GM12878 (cell line): ENCODE results near the gene MICAL3. TPM values are rescaled to one million over a fixed set of nuclear protein-coding genes. Genes with fewer than 3 reads are reported as not detected.

Experiments
- ATAC-seq: fragments of 200-7000 bp; cut with Tn5 transposase; 3 replicates; pipeline ENCODE4 v1.9.1; 2020; ENCODE audit warnings: mild to moderate bottlenecking, moderate library complexity
- BruUV-seq: library from RNA; stranded (reverse); fragments of 400-500 nt; replicated peaks from 2 replicates; lab custom pipeline; 2021; lab: Mats Ljungman, UMichigan
- CTCF ChIA-PET: fragments of 300-600 bp; sonication (Branson Sonifier 250); formaldehyde crosslinking; extraction: SDS; loops from one replicate; lab custom pipeline; 2021; ENCODE audit warnings: inconsistent platforms; lab: Yijun Ruan, JAX
- POLR2A ChIA-PET: fragments of 350-600 bp; formaldehyde crosslinking; extraction: SDS; loops from one replicate; lab custom pipeline; 2021; ENCODE audit warnings: inconsistent platforms; lab: Charles Lee
- RAD21 ChIA-PET: fragments of 300-600 bp; sonication (Branson Sonifier 250); formaldehyde crosslinking; loops from one replicate; lab custom pipeline; 2023; ENCODE audit warnings: antibody characterized with exemption; ENCODE audit not compliant: unreplicated experiment; lab: Charles Lee
- SMC1A ChIA-PET: fragments of 300-600 bp; sonication (Branson Sonifier 250); formaldehyde crosslinking; loops from one replicate; lab custom pipeline; 2023; ENCODE audit not compliant: unreplicated experiment, uncharacterized antibody; lab: Charles Lee
- DNase-seq: peaks from one replicate; pipeline ENCODE4 v3.0.0-alpha.2; 2011; ENCODE audit warnings: low read depth, low spot score
- FAIRE-seq: peaks from 3 replicates; lab custom pipeline; 2011; peaks lifted over from hg19 to GRCh38; lab: Jason Lieb, UNC
- H2AFZ ChIP-seq: 2 replicates; pipeline ENCODE4 v1.6.0; 2011; ENCODE audit warnings: low read depth, low read length, control low read depth; ENCODE audit not compliant: control insufficient read depth
- H3K27ac ChIP-seq: 2 replicates; pipeline ENCODE4 v1.5.1; 2011; ENCODE audit warnings: control low read depth; ENCODE audit not compliant: control insufficient read depth, insufficient read depth
- H3K27me3 ChIP-seq, 2 experiments: replicated peaks in 1 of 2; 2 replicates each; pipeline versions ENCODE4 v1.6.0 to v1.6.1; 2011; ENCODE audit warnings: low read length in 1 of 2; ENCODE audit not compliant: control insufficient read depth in 2 of 2, insufficient read depth in 2 of 2
- H3K36me3 ChIP-seq, 2 experiments: 2 replicates each; pipeline ENCODE4 v1.5.1; 2011; ENCODE audit warnings: low read length in 1 of 2; ENCODE audit not compliant: control insufficient read depth in 2 of 2, insufficient read depth in 2 of 2
- H3K4me1 ChIP-seq: 2 replicates; pipeline ENCODE4 v1.6.1; 2011; ENCODE audit warnings: mild to moderate bottlenecking, low read length, moderate library complexity, mixed read lengths; ENCODE audit not compliant: control insufficient read depth, insufficient read depth
- H3K4me2 ChIP-seq: 2 replicates; pipeline ENCODE4 v1.6.0; 2011; ENCODE audit warnings: control low read depth; ENCODE audit not compliant: control insufficient read depth, insufficient read depth
- H3K4me3 ChIP-seq: fragments of 200-600 bp; sonication (generic); 2 replicates; pipeline ENCODE4 v1.5.1; 2016
- H3K79me2 ChIP-seq: 2 replicates; pipeline ENCODE4 v1.6.0; 2011; ENCODE audit warnings: low read length; ENCODE audit not compliant: control insufficient read depth, insufficient read depth
- H3K9ac ChIP-seq: 2 replicates; pipeline ENCODE4 v1.8.0; 2011; ENCODE audit warnings: low read length, control low read depth, mixed read lengths; ENCODE audit not compliant: control insufficient read depth, insufficient read depth
- H3K9me3 ChIP-seq: replicated peaks from 3 replicates; pipeline ENCODE4 v1.5.1; 2011; ENCODE audit warnings: mild to moderate bottlenecking, low read length; ENCODE audit not compliant: control insufficient read depth, insufficient read depth
- H4K20me1 ChIP-seq: 2 replicates; pipeline ENCODE4 v1.6.0; 2011; ENCODE audit not compliant: control insufficient read depth, insufficient read depth
- CREM ChIP-seq: IDR thresholded peaks from 2 replicates; pipeline ENCODE4 v1.6.1; 2014; ENCODE audit warnings: antibody characterized with exemption, low read depth
- EP300 ChIP-seq, 2 experiments: fragments of 150-350 bp in 1 of 2; IDR thresholded peaks; 2 replicates each; pipeline ENCODE4 v1.6.1; 2011 to 2012; ENCODE audit warnings: low read depth in 2 of 2, low read length in 2 of 2, borderline replicate concordance in 1 of 2, improper control_type of control experiment in 1 of 2, inconsistent platforms in 1 of 2; ENCODE audit not compliant: control insufficient read depth in 1 of 2
- EZH2 ChIP-seq: IDR thresholded peaks from 2 replicates; pipeline ENCODE4 v1.6.1; 2012; ENCODE audit warnings: low read depth, mild to moderate bottlenecking, control low read depth, inconsistent platforms, low read length, borderline replicate concordance; ENCODE audit not compliant: control insufficient read depth
- HDAC6 ChIP-seq: fragments of 200-600 bp; sonication (generic); IDR thresholded peaks from one replicate; pipeline ENCODE4 v1.8.0; 2017; ENCODE audit warnings: antibody characterized with exemption; ENCODE audit not compliant: unreplicated experiment
- IKZF1 ChIP-seq: fragments of 450-650 bp; conservative IDR thresholded peaks from 2 replicates; pipeline ENCODE4 v1.6.1; 2017; ENCODE audit warnings: antibody characterized with exemption, mild to moderate bottlenecking
- JUND ChIP-seq: IDR thresholded peaks from 2 replicates; pipeline ENCODE4 v1.6.1; 2012; ENCODE audit warnings: low read depth, mild to moderate bottlenecking, low read length, improper control_type of control experiment, moderate library complexity
- STAT1 ChIP-seq: fragments of 450-650 bp; conservative IDR thresholded peaks from 2 replicates; pipeline ENCODE4 v1.6.1; 2014; ENCODE audit warnings: antibody characterized with exemption, mild to moderate bottlenecking
- YBX1 ChIP-seq: fragments of 450-650 bp; IDR thresholded peaks from 2 replicates; pipeline ENCODE4 v1.6.1; 2016; ENCODE audit warnings: antibody characterized with exemption
- ZNF384 ChIP-seq: IDR thresholded peaks from 2 replicates; pipeline ENCODE4 v1.6.1; 2012; ENCODE audit warnings: low read depth, mild to moderate bottlenecking, low read length, improper control_type of control experiment, borderline replicate concordance
- WGBS: methylation state at CpG from one replicate; pipeline ENCODE4 v1.1.6; 2016; ENCODE audit warnings: low lambda C conversion rate; ENCODE audit not compliant: insufficient replicate concordance, insufficient coverage; ENCODE audit errors: missing lambda C conversion rate; 5-methylcytosine and 5-hydroxymethylcytosine counted together
- in situ Hi-C: fragments of 300-500 bp; cut with MboI; formaldehyde crosslinking; loops from 9 replicates; pipeline ENCODE4 v1.14.3; 2018; ENCODE audit warnings: mixed read lengths
- intact Hi-C: fragments of 100-400 bp; cut with micrococcal nuclease; formaldehyde crosslinking; loops from one replicate; pipeline ENCODE4 v1.14.2; 2022; ENCODE audit not compliant: unreplicated experiment
- polyA plus RNA-seq, 11 experiments: library from polyadenylated mRNA; depleted of rRNA in 4 of 11; unstranded in 6 of 11; stranded (reverse) in 5 of 11; fragments of >200 nt; fragmentation: Nextera tagmentation in 4 of 11; fragmentation: Illumina TruSeq in 1 of 11; extraction: Ambion mirVana in 4 of 11; extraction: Trizol in 1 of 11; gene quantifications; 1 replicate in 1 of 11; 2 replicates in 10 of 11; pipeline versions ENCODE4 v1.2.1 to v1.2.3, GENCODE V29; 2011 to 2016; ENCODE audit warnings: inconsistent platforms in 2 of 11, missing spikeins in 2 of 11, low read depth in 1 of 11
- total RNA-seq, 4 experiments: library from RNA; depleted of rRNA in 3 of 4; stranded (reverse); fragments of >200 nt in 3 of 4; fragmentation: Illumina TruSeq in 1 of 4; extraction: Trizol in 1 of 4; gene quantifications; 2 replicates each; pipeline versions ENCODE4 v1.2.1 to v1.2.3, GENCODE V29; 2013 to 2021
- TF ChIP-seq, protein P1 (sequence below): IDR thresholded peaks from 2 replicates; pipeline ENCODE4 v1.6.1; 2012; ENCODE audit warnings: low read depth, low read length, improper control_type of control experiment

Gene MICAL3
- total and polyA plus RNA-seq, 10 of the 15 experiments (the other 5 are each of a cell fraction or from before 2014, with no cell fraction given), result 2.6 to 92.2 (median 24.0) TPM

- BruUV-seq, result no TSS peak
- no peak overlapping the region for H2AFZ ChIP-seq
- DNase-seq, result no peak
- no peaks in the 10 kb centered on the region; the same call in 2 of the 3 replicates for H3K9me3 ChIP-seq
- H3K27me3 ChIP-seq, result no peaks in the 10 kb centered on the region
- no peak for FAIRE-seq
- no peak for ATAC-seq
- ChIA-PET RAD21 (interaction anchor here (1.3 to 4.5 kb wide), 2 partner anchors 9 to 23 kb away, joined by 3 to 77 read pairs; no protein-coding TSS in a partner anchor), CTCF (interaction anchor here (6.4 kb wide), 1 partner anchor 22 kb away, joined by 70 read pairs; no protein-coding TSS in a partner anchor), SMC1A (no interaction called here), POLR2A (interaction anchor here (0.9 to 6.7 kb wide), 3 partner anchors 9 to 23 kb away, joined by 3 to 85 read pairs (median 6); no protein-coding TSS in a partner anchor)
- H3K4me3 ChIP-seq, result no peak overlapping the region
- peaks cover 49% of the 10 kb centered on the region for H3K4me1 ChIP-seq
- H3K27ac ChIP-seq, result no peak overlapping the region
- H3K9ac ChIP-seq, result no peak overlapping the region
- no peak overlapping the region for H3K4me2 ChIP-seq
- H3K36me3 ChIP-seq, result peaks cover 0 to under 1% of the 10 kb centered on the region in 2 experiments; a peak in 1 of 4 replicates
- intact Hi-C loops, result loop anchor here (5.0 to 10.0 kb wide), 2 partner anchors 149 to 219 kb away; partner anchors contain the start of gene ATP6V1E1
- in situ Hi-C loops, result no loop called here
- H3K79me2 ChIP-seq, result peaks cover 63% of the 10 kb centered on the region
- TF ChIP-seq CREM, result no peak
- TF ChIP-seq EZH2, result no peak
- TF ChIP-seq, protein P1, sequence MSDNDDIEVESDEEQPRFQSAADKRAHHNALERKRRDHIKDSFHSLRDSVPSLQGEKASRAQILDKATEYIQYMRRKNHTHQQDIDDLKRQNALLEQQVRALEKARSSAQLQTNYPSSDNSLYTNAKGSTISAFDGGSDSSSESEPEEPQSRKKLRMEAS, result no peak
- TF ChIP-seq IKZF1, result no peak
- TF ChIP-seq HDAC6, result no peak
- no peak for TF ChIP-seq ZNF384
- no peak for TF ChIP-seq STAT1
- no peak for TF ChIP-seq JUND
- TF ChIP-seq YBX1, result no peak
- TF ChIP-seq EP300 (IDR thresholded peaks at IDR 0.05; ENCODE audit: borderline replicate concordance in 1 of 2, control insufficient read depth in 1 of 2, low read depth in 2 of 2, low read length in 2 of 2), result no peak
- 81% methylated on average over 10 of the region's 10 CpGs for WGBS
- H4K20me1 ChIP-seq, result peaks cover 1% of the 10 kb centered on the region; the same call in 1 of the 2 replicates
Measured at GRCh38 chr22:17775781-17776465, 248.4 kb downstream of the MICAL3 start.
